A549 (cell line): Measurements from ENCODE around the gene PTPN6.

Experiments
- KDM1A ChIP-seq: fragments of 200-600 bp; sonication (generic); IDR thresholded peaks from 2 replicates; pipeline ENCODE4 v1.6.1; 2016; ENCODE audit warnings: low read depth, mild to moderate bottlenecking
- MAFK ChIP-seq: fragments of 450-650 bp; IDR thresholded peaks from 2 replicates; pipeline ENCODE4 v1.6.1; 2014; ENCODE audit not compliant: partially characterized antibody
- MAZ ChIP-seq: fragments of 150-350 bp; IDR thresholded peaks from 2 replicates; pipeline ENCODE4 v1.6.1; 2014; ENCODE audit warnings: antibody characterized with exemption, low read depth, low read length, borderline replicate concordance
- MYC ChIP-seq: IDR thresholded peaks from 2 replicates; pipeline ENCODE4 v1.6.1; 2012; ENCODE audit warnings: mild to moderate bottlenecking, inconsistent platforms, low read length, improper control_type of control experiment, borderline replicate concordance
- POLR2A ChIP-seq: IDR thresholded peaks from 2 replicates; pipeline ENCODE4 v1.6.1; 2012; ENCODE audit warnings: mild to moderate bottlenecking, low read length
- RARB ChIP-seq: fragments of 250-450 bp; sonication (Bioruptor Pico); IDR thresholded peaks from 2 replicates; pipeline ENCODE4 v1.8.0; 2021; ENCODE audit warnings: mild to moderate bottlenecking, moderate library complexity
- SMC3 ChIP-seq: fragments of >200 bp; sonication (Bioruptor Twin); formaldehyde crosslinking; IDR thresholded peaks from 3 replicates; pipeline ENCODE4 v1.6.1; 2018; ENCODE audit warnings: inconsistent platforms
- TP53 ChIP-seq: fragments of 250-450 bp; sonication (Bioruptor Pico); IDR thresholded peaks from 2 replicates; pipeline ENCODE4 v1.5.0; 2021; ENCODE audit warnings: mild to moderate bottlenecking, moderate library complexity
- TF ChIP-seq, protein P1 (sequence below): fragments of >200 bp; sonication (Bioruptor Twin); formaldehyde crosslinking; IDR thresholded peaks from 3 replicates; pipeline ENCODE4 v1.5.1; 2016
- TF ChIP-seq, protein P2 (sequence below): fragments of >200 bp; sonication (Bioruptor Twin); formaldehyde crosslinking; IDR thresholded peaks from 3 replicates; pipeline ENCODE4 v1.6.1; 2016
- TF ChIP-seq, protein P3 (sequence below): fragments of 200-600 bp; sonication (generic); IDR thresholded peaks from 2 replicates; pipeline ENCODE4 v1.6.1; 2016; ENCODE audit warnings: antibody characterized with exemption, mild to moderate bottlenecking, moderate library complexity
- TF ChIP-seq, protein P4 (sequence below): IDR thresholded peaks from 2 replicates; pipeline ENCODE4 v1.6.1; 2012

DNA sequence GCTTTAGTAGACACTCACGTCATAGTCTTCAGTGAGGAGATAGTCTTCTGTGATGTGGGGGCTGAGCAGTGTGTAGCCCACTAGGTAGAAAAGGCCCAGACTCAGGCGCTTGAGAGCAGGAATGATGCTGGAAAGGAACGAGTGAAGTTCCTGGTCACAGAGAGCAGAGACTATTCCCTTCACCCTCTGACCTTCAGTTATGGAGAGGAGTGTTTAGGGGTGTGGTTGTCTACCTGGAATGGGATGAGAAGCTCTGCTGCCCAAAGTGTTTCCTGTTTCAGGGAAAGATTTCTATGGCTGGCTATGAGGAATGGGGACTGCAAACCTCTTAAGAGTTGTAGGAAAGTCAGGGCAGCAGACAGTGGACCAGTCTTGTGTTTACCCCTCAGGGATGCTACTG is 28.3 kb downstream of the PTPN6 start:
- TF ChIP-seq POLR2A (no peak), RARB (no peak), MYC (no peak), SMC3 (no peak), MAZ (no peak), KDM1A (no peak), MAFK (no peak), TP53 (CRISPR knock-in tag) (no peak)
- TF ChIP-seq, protein P1, sequence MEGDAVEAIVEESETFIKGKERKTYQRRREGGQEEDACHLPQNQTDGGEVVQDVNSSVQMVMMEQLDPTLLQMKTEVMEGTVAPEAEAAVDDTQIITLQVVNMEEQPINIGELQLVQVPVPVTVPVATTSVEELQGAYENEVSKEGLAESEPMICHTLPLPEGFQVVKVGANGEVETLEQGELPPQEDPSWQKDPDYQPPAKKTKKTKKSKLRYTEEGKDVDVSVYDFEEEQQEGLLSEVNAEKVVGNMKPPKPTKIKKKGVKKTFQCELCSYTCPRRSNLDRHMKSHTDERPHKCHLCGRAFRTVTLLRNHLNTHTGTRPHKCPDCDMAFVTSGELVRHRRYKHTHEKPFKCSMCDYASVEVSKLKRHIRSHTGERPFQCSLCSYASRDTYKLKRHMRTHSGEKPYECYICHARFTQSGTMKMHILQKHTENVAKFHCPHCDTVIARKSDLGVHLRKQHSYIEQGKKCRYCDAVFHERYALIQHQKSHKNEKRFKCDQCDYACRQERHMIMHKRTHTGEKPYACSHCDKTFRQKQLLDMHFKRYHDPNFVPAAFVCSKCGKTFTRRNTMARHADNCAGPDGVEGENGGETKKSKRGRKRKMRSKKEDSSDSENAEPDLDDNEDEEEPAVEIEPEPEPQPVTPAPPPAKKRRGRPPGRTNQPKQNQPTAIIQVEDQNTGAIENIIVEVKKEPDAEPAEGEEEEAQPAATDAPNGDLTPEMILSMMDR = no peak
- TF ChIP-seq, protein P2, sequence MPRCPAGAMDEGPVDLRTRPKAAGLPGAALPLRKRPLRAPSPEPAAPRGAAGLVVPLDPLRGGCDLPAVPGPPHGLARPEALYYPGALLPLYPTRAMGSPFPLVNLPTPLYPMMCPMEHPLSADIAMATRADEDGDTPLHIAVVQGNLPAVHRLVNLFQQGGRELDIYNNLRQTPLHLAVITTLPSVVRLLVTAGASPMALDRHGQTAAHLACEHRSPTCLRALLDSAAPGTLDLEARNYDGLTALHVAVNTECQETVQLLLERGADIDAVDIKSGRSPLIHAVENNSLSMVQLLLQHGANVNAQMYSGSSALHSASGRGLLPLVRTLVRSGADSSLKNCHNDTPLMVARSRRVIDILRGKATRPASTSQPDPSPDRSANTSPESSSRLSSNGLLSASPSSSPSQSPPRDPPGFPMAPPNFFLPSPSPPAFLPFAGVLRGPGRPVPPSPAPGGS = no peak
- TF ChIP-seq, protein P3, sequence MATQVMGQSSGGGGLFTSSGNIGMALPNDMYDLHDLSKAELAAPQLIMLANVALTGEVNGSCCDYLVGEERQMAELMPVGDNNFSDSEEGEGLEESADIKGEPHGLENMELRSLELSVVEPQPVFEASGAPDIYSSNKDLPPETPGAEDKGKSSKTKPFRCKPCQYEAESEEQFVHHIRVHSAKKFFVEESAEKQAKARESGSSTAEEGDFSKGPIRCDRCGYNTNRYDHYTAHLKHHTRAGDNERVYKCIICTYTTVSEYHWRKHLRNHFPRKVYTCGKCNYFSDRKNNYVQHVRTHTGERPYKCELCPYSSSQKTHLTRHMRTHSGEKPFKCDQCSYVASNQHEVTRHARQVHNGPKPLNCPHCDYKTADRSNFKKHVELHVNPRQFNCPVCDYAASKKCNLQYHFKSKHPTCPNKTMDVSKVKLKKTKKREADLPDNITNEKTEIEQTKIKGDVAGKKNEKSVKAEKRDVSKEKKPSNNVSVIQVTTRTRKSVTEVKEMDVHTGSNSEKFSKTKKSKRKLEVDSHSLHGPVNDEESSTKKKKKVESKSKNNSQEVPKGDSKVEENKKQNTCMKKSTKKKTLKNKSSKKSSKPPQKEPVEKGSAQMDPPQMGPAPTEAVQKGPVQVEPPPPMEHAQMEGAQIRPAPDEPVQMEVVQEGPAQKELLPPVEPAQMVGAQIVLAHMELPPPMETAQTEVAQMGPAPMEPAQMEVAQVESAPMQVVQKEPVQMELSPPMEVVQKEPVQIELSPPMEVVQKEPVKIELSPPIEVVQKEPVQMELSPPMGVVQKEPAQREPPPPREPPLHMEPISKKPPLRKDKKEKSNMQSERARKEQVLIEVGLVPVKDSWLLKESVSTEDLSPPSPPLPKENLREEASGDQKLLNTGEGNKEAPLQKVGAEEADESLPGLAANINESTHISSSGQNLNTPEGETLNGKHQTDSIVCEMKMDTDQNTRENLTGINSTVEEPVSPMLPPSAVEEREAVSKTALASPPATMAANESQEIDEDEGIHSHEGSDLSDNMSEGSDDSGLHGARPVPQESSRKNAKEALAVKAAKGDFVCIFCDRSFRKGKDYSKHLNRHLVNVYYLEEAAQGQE = no peak
- TF ChIP-seq, protein P4, sequence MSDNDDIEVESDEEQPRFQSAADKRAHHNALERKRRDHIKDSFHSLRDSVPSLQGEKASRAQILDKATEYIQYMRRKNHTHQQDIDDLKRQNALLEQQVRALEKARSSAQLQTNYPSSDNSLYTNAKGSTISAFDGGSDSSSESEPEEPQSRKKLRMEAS = no peak
